Psoas muscle (tissue), 8 donors: ENCODE data around the gene KCNAB3. TPM values are rescaled to one million over a fixed set of nuclear protein-coding genes. Genes with fewer than 3 reads are reported as not detected.

Experiments
- ATAC-seq, 4 donors: fragments of 200-7000 bp; cut with Tn5 transposase; one replicate each; pipeline ENCODE4 v1.9.1; 2020; ENCODE audit warnings: moderate library complexity in 3 of 4, mild to moderate bottlenecking in 2 of 4
- DNase-seq, 2 donors: peaks; one replicate each; pipeline ENCODE4 v3.0.0-alpha.2; 2020
- H3K27ac ChIP-seq: fragments of 200-600 bp; one replicate; pipeline ENCODE4 v1.8.0; 2022
- H3K27me3 ChIP-seq, 3 donors: fragments of 200-600 bp in 1 of 3; one replicate each; pipeline versions ENCODE4 v1.6.1 to v1.8.0; 2013 to 2022; ENCODE audit warnings: low read length in 2 of 3, mild to moderate bottlenecking in 2 of 3, moderate library complexity in 1 of 3; ENCODE audit not compliant: insufficient read depth in 3 of 3
- H3K36me3 ChIP-seq, 2 donors: fragments of 200-600 bp in 1 of 2; one replicate each; pipeline versions ENCODE4 v1.6.1 to v1.8.0; 2013 to 2022; ENCODE audit warnings: low read depth in 1 of 2, mild to moderate bottlenecking in 1 of 2, moderate library complexity in 1 of 2; ENCODE audit not compliant: insufficient read depth in 1 of 2
- H3K4me1 ChIP-seq: fragments of 200-600 bp; one replicate; pipeline ENCODE4 v1.8.0; 2022
- H3K4me3 ChIP-seq: fragments of 200-600 bp; one replicate; pipeline ENCODE4 v1.8.0; 2022; ENCODE audit warnings: mild to moderate bottlenecking
- H3K9me3 ChIP-seq: fragments of 200-600 bp; one replicate; pipeline ENCODE4 v1.8.0; 2022
- WGBS, 3 donors: extraction: QIAGEN DNeasy Blood & Tissue Kit; methylation state at CpG; one replicate each; pipeline versions ENCODE4 v1.1.6 to v1.1.7; 2013; 5-methylcytosine and 5-hydroxymethylcytosine counted together
- intact Hi-C, 2 donors: fragments of 100-400 bp; cut with DNase I; formaldehyde crosslinking; loops; one replicate each; pipeline versions ENCODE4 v1.11.0 to v1.14.2; 2022
- polyA plus RNA-seq, 3 donors: library from polyadenylated mRNA; stranded (reverse); fragments of 200-250 nt; gene quantifications; one replicate each; pipeline ENCODE4 v1.2.3, GENCODE V29; 2013
- total RNA-seq, 4 donors: library from RNA; stranded (reverse); fragmentation: NEBNext Ultra II Directional in 2 of 4; extraction: Animal tissue kit (Norgen Biotek cat#: 25700) in 2 of 4; gene quantifications; one replicate each; pipeline versions ENCODE4 v1.2.1 to v1.2.4, GENCODE V29; 2021 to 2023
- TF ChIP-seq, protein P1 (sequence below): fragments of 200-600 bp; IDR thresholded peaks from one replicate; pipeline ENCODE4 v1.8.0; 2022; ENCODE audit warnings: antibody characterized with exemption
- donor health status: healthy with polysubstance abuse.
- donor health status: DM: no; HTN: no; CAD: no; lungs with moderate emphysema.
- donor health status: Bipolar disorder and iron deficiency.
- donor health status: healthy.
- donor health status: DM: yes; HTN: yes; CAD: no.
- donor health status: DM: no; HTN: no; CAD: no.
- donor health status: DM: no; HTN: no; CAD: no.
- donor health status: DM: yes; HTN: yes; CAD: no.

The KCNAB3 gene
- total and polyA plus RNA-seq, 7 donors, result 0.18 to 0.77 (median 0.45) TPM; not detected in 1

- DNase-seq (no peak), ATAC-seq (peak in 1 of 4 donors; percentile 1)
- no peaks in the 10 kb centered on the region for H3K9me3 ChIP-seq
- peaks cover 21% of the 10 kb centered on the region for H3K4me1 ChIP-seq
- intact Hi-C loops, result loop anchor here in 1 of 2 donors (10.0 kb wide), 1 partner anchor 128 kb away; no protein-coding TSS in a partner anchor
- H3K27ac ChIP-seq, result peak overlapping the region; percentile 85
- WGBS, 3 donors, result 18 to 31% (median 24%) methylated on average over 14 to 15 of the region's 15 CpGs
- H3K4me3 ChIP-seq, result peak overlapping the region; percentile 87
- TF ChIP-seq, protein P1, sequence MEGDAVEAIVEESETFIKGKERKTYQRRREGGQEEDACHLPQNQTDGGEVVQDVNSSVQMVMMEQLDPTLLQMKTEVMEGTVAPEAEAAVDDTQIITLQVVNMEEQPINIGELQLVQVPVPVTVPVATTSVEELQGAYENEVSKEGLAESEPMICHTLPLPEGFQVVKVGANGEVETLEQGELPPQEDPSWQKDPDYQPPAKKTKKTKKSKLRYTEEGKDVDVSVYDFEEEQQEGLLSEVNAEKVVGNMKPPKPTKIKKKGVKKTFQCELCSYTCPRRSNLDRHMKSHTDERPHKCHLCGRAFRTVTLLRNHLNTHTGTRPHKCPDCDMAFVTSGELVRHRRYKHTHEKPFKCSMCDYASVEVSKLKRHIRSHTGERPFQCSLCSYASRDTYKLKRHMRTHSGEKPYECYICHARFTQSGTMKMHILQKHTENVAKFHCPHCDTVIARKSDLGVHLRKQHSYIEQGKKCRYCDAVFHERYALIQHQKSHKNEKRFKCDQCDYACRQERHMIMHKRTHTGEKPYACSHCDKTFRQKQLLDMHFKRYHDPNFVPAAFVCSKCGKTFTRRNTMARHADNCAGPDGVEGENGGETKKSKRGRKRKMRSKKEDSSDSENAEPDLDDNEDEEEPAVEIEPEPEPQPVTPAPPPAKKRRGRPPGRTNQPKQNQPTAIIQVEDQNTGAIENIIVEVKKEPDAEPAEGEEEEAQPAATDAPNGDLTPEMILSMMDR, result no peak
- H3K27me3 ChIP-seq, result no peaks in the 10 kb centered on the region
- peaks cover 0 to 7% of the 10 kb centered on the region in 2 donors for H3K36me3 ChIP-seq
These were observed 13.3 kb downstream of the KCNAB3 start for GRCh38 chr17:7916385-7916682.

GRCh38 chr17:7915611-7916384 lies 13.9 kb downstream of the KCNAB3 start, which contains the start of gene RNF227:
TSS of gene RNF227 (minus strand) at chr17:7916289. CDS start at chr17:7916195, 94 bp downstream.
- H3K4me1 ChIP-seq, result peaks cover 21% of the 10 kb centered on the region
- peak within 1 kb of the TSS; percentile 87 for H3K4me3 ChIP-seq
- DNase-seq, result peak; percentile 88 to 95
- WGBS, 3 donors, result 0% methylated on average over 54 to 100 of the region's 100 CpGs
- H3K36me3 ChIP-seq, result peaks cover 0 to 9% of the 10 kb centered on the region in 2 donors
- intact Hi-C loops, result loop anchor here in 1 of 2 donors (10.0 kb wide), 1 partner anchor 129 kb away; no protein-coding TSS in a partner anchor
- ATAC-seq, result peak; percentile 83 to 93 (median 92)
- no peaks in the 10 kb centered on the region for H3K27me3 ChIP-seq
- TF ChIP-seq, protein P1, result no peak
- no peaks in the 10 kb centered on the region for H3K9me3 ChIP-seq
- peak within 1 kb of the TSS; percentile 85 for H3K27ac ChIP-seq

DNA sequence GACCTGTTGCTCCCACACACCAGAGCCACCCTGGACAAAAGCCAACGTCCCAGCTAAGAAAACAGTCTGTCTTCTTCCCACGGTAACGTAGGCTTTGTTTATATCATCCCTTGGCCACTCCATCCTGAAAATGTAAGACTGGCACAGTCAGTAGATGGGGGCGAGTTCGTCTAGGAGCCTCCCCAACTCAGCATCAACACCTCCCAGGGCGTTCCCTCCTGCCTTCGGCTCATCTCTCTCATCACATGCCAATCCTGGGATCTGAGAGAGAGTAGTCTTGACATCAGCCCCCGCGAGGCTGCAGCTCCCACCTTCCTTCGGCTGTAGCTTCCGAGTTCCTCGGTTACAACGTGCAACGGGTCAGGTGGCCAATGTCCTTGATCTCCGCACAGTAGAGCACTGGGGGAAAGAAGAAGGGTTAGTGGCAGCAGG lies 14.5 kb downstream of the KCNAB3 start:
- ATAC-seq (peak in 3 of 4 donors; percentile 5 to 57 (median 46)), DNase-seq (no peak)
- Histone ChIP-seq H3K27me3 (no peaks in the 10 kb centered on the region), H3K4me1 (peaks cover 21% of the 10 kb centered on the region), H3K36me3 (peaks cover 0 to 15% of the 10 kb centered on the region in 2 donors), H3K27ac (peak overlapping the region; percentile 85), H3K9me3 (no peaks in the 10 kb centered on the region), H3K4me3 (peak overlapping the region; percentile 87)
- TF ChIP-seq, protein P1, result no peak
- intact Hi-C loops, result loop anchor here in 1 of 2 donors (10.0 kb wide), 1 partner anchor 130 kb away; no protein-coding TSS in a partner anchor
- WGBS, 3 donors, result 3 to 7% (median 5%) methylated on average over 14 to 15 of the region's 15 CpGs

GRCh38 chr17:7912927-7913524 lies 16.6 kb downstream of the KCNAB3 start:
- H3K4me3 ChIP-seq, result no peak overlapping the region
- 46 to 52% (median 48%) methylated on average over 3 of the region's 3 CpGs for WGBS, 3 donors
- intact Hi-C loops, result loop anchor here (1.0 to 10.0 kb wide), 5 partner anchors 51 to 144 kb away; no protein-coding TSS in a partner anchor
- no peak for DNase-seq
- peak in 3 of 4 donors; percentile 33 to 55 (median 54) for ATAC-seq
- peaks cover 21% of the 10 kb centered on the region for H3K4me1 ChIP-seq
- H3K27me3 ChIP-seq, result no peaks in the 10 kb centered on the region
- peaks cover 0 to 25% of the 10 kb centered on the region in 2 donors for H3K36me3 ChIP-seq
- TF ChIP-seq, protein P1, result peak; percentile 68
- no peak overlapping the region for H3K27ac ChIP-seq
- H3K9me3 ChIP-seq, result no peaks in the 10 kb centered on the region
